Measurements from ENCODE around the gene ZNF138.

The ZNF138 gene

DNA sequence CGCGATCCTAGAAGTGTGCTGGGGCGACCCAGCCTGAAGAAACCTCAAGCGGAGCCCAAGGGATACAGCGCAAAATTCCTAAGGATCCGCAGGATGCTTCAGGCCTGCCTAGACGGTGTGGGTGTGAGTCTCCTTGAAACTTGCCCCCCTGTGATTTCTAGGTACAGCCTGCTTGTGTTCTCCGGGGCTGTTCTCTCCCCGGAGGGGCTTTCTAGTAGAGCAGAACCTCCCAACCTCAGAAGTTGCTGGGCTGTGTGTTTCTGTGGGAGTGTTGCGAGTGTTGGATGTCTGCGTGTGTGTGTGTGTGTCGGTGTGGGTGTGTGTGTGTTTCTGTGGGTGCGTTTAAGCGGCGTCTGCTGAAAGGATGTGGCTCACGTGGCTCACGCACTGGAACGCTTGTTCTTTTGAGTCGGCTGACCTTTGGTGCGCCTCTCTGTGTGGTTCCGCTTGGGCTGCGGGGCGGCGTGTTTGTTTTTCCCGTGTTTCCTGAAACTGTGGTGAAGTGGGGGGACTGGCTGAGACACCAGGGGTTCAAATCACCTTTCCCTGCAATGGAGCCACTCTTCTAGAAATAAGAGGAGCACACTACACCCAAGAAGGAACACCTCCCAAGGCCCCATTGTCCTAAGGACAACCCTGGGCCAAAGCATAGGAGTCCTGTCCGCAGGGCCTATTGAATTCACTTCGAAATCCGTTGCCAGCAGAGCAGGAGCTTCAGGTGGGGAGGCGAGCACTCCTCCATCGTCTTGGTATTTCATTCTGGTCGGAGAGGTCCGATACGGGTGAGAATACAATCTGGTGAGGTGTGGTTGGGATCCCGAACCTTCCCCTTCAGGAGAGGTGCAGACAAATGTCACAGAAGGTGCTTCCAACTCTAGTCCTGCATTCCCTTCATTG lies 83.7 kb downstream of the ZNF138 start:
- no peak for DNase-seq (ENCODE audit: low spot score)
- ChIA-PET CTCF (no interaction called here), POLR2A (ENCODE audit: low non-redundant PET) (no interaction called here)
- TF ChIP-seq, protein P1, sequence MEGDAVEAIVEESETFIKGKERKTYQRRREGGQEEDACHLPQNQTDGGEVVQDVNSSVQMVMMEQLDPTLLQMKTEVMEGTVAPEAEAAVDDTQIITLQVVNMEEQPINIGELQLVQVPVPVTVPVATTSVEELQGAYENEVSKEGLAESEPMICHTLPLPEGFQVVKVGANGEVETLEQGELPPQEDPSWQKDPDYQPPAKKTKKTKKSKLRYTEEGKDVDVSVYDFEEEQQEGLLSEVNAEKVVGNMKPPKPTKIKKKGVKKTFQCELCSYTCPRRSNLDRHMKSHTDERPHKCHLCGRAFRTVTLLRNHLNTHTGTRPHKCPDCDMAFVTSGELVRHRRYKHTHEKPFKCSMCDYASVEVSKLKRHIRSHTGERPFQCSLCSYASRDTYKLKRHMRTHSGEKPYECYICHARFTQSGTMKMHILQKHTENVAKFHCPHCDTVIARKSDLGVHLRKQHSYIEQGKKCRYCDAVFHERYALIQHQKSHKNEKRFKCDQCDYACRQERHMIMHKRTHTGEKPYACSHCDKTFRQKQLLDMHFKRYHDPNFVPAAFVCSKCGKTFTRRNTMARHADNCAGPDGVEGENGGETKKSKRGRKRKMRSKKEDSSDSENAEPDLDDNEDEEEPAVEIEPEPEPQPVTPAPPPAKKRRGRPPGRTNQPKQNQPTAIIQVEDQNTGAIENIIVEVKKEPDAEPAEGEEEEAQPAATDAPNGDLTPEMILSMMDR (conservative IDR thresholded peaks at IDR 0.05; ENCODE audit: low read depth): no peak
- H3K27ac ChIP-seq: no peak overlapping the region

DNA sequence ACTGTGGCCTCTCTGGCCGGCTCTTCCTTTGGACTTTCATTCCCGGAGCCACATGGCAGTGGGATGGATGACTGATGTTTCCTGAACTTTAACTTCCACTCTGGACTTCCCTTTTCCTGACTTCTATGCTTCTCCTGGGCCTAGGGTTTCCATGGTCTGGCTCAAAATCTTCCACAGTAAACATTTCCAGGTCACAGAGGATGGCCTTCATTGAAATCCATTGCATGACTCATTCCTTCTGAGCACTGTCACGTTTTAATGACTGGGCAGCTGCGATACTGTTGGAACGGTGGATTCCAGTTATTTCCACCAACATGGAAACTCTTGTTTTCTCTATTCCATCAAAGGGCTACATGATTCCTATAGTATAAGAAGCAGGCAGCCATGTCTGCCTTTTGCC lies 84.5 kb downstream of the ZNF138 start:
- no peak for DNase-seq (ENCODE audit: low spot score)
- CTCF ChIA-PET: no interaction called here
- POLR2A ChIA-PET (ENCODE audit: low non-redundant PET): no interaction called here
- H3K27ac ChIP-seq: no peak overlapping the region
- TF ChIP-seq, protein P1 (conservative IDR thresholded peaks at IDR 0.05; ENCODE audit: low read depth): no peak

DNA sequence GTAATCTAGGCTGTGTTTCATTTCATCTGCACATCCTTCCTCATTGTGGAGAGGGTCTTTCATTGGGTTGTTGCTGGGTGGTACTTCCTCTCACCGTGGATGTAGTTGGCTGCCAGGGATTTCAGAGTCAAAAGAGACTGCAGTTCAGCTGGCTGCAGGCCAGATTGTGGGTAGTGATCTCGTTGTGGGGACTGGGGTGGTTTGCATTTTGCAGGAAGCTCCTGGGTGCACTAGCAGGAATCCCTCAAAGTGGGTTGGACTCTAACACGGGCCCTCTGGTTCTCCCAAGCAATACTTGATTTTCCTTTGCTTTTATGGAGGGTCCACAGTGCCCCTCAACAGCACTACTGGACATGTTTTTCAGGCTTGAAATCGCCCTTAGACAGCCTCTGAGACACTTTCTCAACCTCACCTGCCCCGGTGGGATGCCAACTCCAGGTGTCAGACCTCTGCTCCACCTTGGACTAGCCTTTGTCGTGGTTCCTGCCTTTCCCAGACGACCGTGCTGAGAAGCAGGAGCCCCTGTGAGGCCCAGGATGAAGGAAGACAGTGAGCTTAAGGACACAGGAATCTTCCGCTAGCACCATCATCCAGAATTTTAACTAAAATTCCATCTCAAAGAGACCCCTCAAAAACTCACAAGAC lies 85.0 kb downstream of the ZNF138 start:
- H3K27ac ChIP-seq: no peak overlapping the region
- DNase-seq (ENCODE audit: low spot score): no peak
- TF ChIP-seq, protein P1 (conservative IDR thresholded peaks at IDR 0.05; ENCODE audit: low read depth): no peak
- ChIA-PET POLR2A (ENCODE audit: low non-redundant PET) (no interaction called here), CTCF (no interaction called here)

DNA sequence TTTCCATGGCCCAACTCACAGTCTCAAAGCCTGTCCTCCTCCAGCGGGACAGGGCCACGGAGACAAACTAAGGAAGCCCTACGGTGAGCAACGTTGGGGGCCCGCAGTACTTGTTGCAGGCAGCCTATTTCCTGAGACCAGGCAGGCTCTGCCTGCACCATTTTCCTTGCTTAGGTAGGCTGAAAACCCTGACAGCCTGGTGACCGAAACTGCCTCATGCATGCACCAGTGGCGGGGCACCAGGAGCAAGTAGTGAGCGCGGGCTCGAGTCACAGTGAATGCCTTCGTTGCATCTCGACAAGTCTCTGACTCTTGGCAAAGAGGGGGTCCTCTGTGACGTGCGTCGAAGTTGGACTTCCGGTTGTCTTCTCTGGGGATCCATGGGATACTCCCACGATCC lies 85.6 kb downstream of the ZNF138 start:
- TF ChIP-seq, protein P1 (conservative IDR thresholded peaks at IDR 0.05; ENCODE audit: low read depth): no peak
- DNase-seq (ENCODE audit: low spot score): no peak
- H3K27ac ChIP-seq: no peak overlapping the region
- ChIA-PET CTCF (no interaction called here), POLR2A (ENCODE audit: low non-redundant PET) (no interaction called here)

DNA sequence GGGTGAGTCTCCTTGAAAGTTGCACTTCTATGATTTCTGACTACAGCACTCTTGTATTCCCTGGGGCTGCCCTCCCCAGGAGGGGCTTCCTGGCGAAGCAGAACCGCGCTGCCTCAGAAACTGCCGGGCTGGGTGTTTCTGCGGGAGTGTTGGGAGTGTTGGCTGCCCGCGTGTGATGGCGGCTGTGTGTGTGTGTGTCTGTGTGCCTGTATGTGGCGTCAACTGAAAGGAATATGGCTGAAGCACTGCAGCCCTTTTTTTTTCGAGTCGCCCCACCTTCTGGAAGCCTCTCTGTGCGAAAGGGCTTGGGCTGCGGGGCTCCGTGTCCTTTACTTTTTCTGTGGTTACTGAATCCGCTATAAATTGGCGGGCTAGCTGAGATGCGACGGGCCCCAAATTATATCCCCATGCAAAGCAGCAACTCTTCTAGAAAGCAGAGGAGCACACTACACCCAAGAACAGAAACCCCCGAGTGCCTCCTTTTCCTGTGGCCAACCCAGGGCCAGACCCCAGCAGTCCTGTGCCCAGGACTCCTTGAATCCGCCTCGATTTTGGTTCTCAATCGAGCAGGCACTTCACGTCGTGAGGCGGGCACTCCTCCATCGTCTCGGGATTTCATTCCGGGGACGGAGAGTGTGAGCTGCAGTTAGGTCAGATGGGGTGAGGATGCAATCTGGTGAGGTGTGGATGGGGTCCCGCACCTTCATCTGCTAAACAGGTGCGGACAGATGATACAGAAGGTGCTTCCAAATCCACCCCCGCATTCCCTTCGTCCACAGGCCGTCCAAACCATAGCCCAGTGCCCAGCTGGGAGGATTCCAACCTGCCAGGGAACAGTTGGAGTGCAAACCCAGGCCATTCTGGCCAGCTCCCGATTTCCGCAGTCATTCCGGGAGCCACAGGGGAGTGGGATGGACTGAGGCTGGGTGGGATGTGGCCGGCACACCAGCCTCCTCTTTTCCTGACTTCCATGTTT lies 86.4 kb downstream of the ZNF138 start:
- DNase-seq (ENCODE audit: low spot score): no peak
- TF ChIP-seq, protein P1 (conservative IDR thresholded peaks at IDR 0.05; ENCODE audit: low read depth): no peak
- CTCF ChIA-PET: interaction anchor here (0.6 kb wide), 1 partner anchor 168 kb away, joined by 3 read pairs; no protein-coding TSS in a partner anchor
- peak overlapping the region; percentile 41; the same call in 1 of the 2 replicates for H3K27ac ChIP-seq
- POLR2A ChIA-PET (ENCODE audit: low non-redundant PET): no interaction called here
